Dedifferentiated amniotic fluid mesenchymal stem cell (primary cell): ENCODE results near the gene VHLL.

Experiments used
- DNase-seq: peaks from one replicate; pipeline ENCODE4 v3.0.0-alpha.2; 2016; ENCODE audit errors: extremely low spot score

Gene VHLL

DNA sequence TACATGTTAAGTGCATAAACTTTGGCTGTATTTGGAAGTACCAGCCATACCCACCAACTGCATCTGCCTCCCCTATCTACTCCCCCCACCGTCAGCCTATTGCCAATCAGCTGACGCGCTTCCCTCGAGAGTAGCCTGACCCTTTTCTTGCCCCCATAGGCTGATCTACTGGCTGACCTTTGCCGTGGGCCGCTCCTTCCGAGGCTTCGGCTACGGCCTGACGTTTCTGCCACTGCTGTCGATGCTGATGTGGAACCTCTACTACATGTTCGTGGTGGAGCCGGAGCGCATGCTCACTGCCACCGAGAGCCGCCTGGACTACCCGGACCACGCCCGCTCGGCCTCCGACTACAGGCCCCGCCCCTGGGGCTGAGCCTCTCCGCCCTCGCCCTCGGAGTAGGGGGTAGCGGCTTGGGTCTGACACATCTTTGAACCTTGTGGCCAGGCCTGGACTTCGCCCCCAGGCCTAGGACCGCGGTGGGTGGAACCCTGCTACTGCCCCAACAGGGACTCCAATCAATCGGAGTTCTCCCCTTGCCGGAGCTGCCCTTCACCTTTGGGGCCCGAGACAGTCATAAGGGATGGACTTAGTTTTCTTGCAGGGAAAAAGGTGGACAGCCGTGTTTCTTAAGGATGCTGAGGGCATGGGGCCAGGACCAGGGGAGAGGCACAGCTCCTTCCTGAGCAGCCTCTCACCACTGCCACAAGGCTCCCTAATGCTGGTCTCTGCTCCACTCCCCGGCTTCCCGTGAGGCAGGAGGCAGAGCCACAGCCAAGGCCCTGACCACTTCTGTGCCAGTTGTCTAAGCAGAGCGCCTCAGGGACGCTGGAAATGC, 7.7 kb downstream of the VHLL start:
- peak; percentile 83 for DNase-seq

DNA sequence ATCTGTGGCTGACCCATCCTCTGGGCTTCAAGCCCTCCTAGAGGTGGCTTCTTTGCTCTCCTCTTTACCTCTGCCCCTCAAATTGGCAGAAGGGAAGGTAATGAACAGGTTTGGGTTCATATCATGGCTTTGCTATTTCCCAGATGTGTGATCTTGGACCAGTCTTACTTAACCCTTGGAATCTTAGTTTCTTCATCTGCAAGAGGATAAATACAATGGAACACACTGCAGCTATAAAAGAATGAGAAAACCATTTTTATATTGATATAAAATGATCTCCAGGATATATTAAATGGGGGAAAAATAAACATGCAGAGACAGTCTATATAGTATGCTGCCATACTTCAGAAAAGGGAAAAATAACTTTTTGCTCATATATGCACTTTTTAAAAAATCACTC, 9.2 kb downstream of the VHLL start:
- DNase-seq, result no peak

DNA sequence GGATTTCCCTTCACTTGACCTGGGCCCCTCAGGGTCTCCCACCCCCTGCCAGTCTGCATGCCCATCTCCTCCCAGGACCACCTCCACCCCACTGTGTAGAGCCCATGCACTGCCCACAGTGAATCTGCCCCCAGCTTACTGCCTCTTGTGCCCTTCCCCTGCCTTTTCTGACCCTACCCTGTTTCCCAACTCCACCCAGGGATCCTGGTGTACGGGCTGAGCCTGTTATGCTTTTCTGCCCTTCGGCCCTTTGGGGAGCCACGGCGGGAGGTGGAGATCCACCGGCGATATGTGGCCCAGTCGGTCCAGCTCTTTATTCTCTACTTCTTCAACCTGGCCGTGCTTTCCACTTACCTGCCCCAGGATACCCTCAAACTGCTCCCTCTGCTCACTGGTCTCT, 13.0 kb downstream of the VHLL start:
- no peak for DNase-seq

DNA sequence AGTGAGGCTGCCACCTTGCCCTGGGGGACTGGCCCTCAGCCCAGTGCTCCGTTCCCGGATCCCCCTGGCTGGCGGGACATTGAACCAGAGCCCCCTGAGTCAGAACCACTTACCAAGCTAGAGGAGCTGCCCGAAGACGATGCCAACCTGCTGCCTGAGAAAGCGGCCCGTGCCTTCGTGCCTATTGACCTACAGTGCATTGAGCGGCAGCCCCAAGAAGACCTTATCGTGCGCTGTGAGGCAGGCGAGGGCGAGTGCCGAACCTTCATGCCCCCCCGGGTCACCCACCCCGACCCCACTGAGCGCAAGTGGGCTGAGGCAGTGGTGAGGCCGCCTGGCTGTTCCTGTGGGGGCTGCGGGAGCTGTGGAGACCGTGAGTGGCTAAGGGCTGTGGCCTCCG, 13.7 kb downstream of the VHLL start:
- DNase-seq, result no peak

DNA sequence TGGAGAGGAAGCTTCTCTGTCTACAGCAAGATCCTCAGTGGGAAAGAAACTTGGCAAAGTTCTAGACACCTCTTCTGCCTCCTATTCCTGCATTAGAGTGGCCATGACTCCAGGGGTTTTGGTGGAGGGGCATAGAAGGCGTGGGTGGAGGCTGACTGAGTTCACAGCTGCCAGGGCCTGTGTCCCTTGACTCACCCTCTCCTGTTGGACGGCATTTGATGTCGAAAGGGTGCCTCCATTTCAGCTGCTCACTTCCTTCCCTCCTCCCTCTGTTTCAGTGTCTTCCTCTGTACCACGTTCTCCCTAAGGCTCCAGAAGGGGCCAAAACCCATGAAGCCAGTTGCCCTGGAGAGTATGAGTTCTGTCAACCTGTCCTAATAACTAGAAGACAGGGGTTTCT, 14.3 kb downstream of the VHLL start:
- no peak for DNase-seq

DNA sequence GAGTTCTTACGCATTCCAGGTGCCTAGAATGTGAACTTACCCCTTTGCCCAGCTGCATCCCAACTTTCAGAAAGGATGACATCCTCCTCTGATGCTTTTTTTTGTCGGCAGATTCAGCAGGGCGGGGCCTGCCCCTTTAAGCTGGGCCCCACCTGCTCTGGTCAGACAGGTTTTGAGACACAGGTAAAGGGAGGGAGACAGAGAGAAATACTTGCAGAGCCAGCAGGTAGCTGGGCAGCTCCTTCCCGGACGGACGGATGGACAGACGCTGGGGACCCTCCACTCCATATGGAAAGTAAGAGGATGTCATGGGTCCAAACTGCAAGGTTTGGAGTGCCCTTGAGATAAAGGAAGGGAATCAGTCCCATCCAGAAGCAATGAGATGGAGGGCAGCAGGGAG, 15.0 kb downstream of the VHLL start, which contains the start of gene TMEM79:
TSS of gene TMEM79 (plus strand) at position 214 of the 400 bp plus-strand sequence. CDS start 902 bp downstream, outside the sequence.
- DNase-seq, result no peak

DNA sequence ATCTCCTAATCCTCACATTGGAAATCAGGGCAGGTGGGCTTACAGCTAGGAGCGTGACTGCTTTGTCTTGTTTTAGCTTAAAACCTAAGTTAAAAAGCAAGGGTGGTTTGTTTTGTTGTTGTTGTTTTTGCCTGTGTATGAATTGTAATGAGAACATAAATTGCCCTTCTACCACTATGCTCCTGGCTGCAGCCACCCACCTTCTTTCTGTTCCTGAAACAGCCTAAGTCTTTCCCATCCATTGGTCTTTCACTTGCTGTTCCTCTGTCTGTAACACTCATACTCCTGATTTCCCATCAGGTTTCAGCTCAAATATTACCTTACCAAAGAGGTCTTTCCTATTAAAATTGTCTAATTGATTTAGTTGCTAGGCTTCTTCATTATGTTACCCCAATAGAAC, 15.6 kb downstream of the VHLL start:
- DNase-seq, result no peak

DNA sequence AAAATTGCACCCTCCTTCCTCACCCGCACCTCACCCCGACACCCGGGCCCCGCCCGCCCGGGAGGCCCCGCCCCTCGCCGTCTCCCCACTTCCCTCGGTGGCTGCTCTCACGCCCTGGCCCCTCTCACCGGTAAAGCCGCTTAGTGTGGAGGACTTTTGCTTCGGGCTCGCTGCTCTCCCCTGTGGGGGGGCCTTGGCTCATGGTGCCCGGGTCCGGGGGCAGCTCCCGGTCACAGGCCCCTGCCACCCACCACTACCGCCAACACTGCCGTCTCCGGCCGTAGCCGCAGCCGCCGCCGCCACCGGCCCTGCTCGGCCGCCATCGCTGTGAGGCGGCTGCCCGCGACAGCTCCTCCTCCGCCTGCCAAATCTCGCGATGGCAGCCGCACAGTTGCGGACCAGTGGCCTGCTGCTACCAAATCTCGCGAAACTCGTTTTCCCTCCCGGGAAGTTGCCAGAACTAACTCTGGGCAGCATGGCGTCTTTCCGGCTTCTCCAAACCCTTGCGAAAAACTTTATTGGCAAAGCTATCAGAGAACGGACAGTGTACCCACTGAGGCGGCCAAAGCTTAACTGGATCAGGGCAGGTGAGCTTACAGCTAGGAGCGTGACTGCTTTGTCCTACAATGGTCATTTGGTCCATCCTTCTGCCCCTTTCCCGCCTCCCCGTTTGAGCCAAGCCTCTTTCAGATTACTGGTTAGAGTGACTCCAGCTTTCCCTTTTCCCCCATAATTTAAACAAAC, 16.5 kb downstream of the VHLL start, which contains the start of gene SMG5:
TSS of gene SMG5 (minus strand) at position 347 of the 744 bp plus-strand sequence. CDS start at position 202, 145 bp downstream.
- DNase-seq, result peak; percentile 99

DNA sequence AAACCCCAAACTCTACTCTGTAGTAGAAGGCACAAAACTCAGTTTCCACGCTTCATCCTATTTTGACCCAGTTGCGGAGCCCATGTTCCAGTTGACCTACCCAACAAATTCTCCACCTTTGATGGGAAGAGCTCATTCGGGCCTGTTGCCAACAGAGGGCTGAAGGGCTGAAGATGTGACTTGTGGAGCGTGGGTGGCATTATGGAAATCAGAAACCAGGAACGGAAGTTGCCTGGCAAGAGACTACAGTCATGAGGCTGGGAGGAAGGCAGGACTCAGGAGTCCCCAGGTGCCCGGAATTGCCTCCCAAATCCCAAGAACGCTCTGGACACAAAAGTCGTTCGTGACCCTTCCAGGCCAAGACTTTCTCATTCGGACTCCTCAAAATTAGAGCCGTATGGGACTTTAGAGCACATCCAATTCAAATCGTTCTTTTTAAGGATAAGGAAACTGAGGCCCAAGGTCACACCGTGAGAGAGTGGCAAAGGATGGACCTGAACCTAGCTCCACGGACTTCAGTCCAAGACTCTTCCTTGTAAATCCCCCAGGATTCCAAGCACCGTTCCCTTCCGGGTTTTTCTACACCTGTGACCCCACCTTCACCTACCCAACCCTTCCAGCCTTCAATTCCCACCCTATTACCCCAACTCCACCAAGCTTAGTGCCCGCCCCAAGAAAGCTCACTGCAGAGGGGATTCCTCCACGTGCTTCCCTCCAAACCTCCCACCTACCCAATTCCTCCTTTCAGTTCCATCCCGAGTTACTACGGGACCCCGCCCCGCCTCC, 17.2 kb downstream of the VHLL start:
- no peak for DNase-seq

DNA sequence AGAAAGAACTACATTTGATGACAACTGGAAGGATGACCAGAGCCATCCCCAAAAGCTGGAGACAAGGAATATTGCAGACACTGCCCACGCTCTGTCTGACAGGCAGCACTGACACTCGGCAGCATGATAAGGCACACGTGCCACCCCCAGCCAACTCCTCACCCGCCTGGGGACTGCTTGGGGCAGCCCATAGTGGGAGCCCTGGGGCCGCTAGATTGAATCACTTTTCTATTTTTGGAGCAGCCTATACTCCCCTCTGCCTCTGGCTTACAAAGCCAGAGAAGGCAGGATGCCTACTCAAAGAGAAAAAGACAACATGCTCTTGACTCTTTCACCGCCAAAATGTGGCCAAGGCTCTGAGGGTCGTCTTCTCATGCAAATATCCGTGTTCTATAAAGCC, 17.8 kb downstream of the VHLL start:
- DNase-seq, result peak; percentile 44

DNA sequence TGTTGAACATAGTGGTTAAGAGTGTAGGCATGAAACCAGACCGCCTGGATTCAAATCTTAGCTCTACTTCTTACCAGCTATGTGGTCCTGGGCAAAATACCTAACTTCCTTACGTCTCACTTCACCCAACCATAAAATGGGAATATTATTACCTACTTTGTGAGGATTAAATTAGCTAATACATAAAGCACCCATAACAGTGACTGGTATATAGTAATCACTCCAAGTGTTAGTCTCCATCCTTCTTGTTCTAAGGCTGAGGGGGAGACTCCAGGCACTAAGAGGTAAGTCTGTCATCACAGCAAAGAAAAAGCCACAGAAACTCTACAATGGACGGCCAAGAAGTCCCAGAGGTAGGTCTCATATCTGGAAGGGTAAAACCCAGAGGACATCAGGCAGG, 19.3 kb downstream of the VHLL start:
- DNase-seq, result no peak

DNA sequence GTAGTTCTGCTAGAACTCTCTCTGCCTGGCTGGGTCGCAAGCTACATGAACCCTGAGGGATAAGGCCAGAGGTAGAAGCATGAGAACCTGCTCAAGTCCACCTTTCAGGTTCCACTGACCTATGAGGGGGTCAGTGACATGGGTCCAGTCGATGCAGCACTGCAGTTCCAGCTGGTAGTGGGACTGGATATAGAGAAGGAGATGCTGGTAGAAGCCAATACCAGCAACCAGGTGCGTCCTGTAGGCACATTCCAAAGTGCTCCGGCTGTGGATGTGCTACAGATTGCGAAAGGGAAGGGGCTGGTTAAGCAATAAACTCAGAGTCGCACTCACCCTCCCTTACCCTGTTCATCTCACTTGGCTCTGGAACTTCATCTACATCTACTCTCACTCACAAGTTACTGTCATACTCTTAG, 22.1 kb downstream of the VHLL start:
- DNase-seq, result no peak

DNA sequence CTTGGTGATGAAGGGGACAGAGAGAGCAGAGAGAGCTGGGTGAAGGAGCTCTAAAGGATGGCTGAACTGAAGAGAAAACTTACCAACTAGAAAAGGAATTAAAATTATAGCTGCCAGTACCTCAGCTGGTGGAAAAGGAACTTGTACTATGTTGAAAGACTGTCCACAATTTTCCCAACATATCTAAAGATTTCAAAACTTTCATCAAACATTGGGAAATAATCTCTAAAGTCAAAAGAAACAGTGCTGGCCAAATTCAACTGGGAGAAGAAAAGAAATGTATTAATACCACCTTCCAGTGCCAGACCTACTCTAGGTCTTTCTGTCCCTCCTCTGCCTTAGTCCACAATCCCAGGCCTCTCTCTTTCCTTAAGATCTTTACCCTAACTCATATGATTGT, 22.6 kb downstream of the VHLL start:
- no peak for DNase-seq

DNA sequence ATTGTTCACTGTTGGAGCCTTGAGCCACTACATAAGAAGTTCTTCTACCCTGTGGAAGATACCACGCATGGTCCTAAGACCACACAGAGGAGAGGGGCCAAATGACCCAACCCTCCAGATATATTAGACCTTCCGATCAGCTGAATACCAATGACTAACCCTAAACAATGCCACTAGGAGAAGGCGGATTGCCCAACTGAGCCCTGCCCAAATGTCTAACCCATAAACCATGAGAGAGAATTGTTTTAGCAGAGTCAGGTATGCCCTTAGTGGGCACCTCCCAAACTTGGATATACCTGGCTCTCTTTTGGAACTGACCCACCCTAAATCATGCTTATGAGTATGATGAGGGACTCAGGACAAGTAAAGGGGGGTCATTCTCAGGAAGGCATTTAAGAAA, 28.8 kb downstream of the VHLL start:
- DNase-seq, result no peak

DNA sequence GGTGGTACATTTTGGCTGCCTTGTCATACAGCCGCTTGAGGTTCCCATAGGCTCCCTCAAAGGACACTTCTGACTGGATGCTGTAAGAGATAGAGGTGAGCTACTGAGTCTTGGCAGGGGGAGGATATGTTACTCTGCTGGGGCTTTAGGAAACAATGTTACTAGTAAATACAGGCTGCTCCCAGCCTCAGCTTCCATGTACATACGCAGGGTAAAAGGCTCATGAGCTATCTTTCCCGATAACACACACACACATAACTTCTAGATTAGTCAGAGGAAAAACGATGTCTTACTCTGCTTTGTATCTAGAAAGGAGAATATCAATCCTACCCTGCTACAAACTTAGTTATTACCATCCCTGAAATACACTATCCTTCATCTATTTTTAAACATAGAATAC, 30.8 kb downstream of the VHLL start:
- DNase-seq, result no peak

DNA sequence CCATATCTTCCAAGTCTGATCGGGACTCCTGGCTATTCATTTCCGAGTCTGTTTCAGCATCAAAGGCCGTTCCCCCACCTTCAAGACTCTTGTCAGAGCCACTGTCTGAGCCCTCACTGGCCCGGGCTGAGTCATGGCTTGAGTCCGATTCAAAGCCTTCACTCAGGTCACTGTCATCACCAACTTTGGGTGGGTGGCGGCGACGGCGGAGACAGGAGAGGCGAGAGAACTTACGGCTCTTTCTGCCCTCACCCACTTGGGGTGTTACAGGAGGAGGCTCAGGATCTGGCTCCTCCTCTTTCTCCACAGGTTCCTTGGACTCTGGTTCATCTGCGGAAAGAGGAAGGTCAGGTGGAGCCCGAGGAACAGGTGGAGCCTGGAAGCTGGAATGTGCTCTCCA, 33.1 kb downstream of the VHLL start:
- DNase-seq, result no peak

DNA sequence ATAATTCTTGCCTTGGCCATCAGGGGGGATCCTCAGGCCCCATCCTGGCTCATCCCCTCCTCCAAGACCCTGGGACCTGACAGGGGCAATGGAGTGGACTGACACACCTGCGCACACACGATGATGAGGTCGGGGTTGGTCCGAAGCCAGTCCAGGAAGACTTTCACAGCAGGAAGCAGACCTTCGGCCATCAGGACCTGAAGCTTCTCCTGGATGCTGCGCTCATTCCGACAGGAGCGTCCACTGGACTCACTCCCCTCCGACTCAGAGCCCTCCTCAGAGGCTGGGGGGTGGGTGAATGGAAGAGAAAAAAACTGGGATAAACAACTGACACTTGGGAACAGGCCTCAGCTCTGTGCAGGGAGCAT, 35.8 kb downstream of the VHLL start:
- no peak for DNase-seq

DNA sequence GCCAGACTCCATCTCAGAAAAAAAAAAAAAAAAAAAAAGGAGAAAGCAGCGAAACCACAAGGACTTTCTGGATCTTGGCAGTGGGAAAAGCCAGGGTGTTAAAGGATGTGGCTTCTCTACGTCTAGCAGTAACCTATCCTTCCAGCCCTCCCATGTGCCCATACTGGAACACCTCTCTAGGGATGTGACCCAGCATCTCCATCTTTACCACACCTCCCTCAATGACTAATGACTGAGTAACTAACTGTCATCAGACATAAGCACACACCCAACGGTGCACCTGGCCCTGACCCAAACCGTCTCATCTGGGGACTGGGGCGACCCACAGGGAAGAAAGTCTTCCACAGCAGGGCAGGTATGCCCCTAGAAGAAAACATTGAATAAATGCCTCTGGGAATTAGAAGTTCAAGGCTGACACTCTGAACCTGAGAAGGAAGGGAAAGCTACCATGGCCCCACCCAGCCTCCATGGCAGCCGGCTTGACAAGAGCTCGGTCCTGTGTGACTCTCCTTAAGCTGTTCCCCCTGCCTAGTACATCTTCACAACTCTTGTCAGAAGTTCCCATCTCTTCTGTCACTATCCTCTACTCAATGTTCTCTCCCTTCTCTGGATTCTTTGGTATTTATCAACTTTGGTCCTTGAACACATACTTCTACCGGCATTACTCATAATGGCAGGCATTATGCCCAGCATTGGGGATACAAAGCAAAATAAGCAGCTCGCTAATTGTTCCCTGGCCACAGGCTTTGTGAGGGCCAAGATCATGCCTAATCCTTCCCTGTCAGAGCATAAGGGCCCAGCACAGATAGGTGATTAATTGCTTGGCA, 36.4 kb downstream of the VHLL start:
- peak; percentile 42 for DNase-seq

DNA sequence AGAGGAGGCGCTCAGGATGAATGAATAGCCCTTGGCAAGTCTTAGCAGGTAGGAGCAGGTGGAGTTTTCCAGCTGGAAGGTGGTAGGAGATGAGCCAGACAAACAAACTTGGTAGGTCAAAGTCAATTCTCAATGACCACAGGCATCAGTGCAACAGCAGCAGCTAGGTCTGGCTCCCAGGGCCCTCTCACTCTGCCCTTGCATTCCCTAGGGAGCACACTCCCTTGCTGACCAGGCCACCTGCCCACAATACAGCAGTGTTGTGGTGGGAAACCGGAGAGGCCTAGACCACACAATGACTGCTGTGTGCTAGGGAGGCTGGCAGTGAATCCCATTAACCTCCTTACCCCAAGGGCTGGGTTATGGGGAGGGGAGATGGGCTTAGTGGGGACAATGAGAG, 38.2 kb downstream of the VHLL start:
- DNase-seq, result no peak

DNA sequence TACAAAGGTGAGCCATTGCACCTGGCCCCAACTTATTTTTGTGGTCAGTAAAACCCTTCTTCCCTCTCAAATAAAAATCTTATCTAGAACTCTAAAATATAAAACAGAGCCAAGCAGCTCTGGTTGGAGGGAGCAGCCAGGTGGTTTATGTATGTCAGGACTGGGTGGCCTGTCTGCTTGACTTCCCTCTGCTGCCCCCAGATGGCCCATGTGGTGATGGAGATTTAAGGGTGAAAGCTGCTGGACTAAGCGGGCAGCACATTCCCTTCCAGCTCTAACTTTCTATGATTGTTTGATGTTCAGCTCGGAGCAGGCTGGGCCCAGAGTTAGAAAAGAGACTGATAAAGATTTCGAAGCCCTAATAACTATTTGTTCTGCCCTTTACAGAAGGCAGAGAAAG, 39.3 kb downstream of the VHLL start:
- DNase-seq, result no peak

DNA sequence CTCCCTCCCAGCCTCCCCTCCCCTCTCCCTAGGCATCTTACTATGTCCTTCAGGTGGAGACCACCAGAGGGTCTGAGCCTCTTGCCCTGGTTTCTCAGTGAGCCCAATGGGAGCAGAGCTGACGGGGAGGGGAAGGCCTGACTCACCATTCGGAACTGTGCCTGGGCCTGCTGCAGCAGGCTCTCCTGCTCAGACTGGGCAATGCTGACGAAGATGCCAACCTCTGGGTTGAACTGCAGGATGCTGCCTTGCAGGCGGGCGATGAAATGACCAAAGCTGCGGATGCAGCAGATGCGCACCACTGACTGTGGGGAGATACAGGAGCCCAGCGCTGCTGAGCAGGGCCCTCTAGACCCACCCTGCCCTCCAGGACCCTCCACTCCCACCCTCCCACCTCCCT, 40.2 kb downstream of the VHLL start:
- DNase-seq, result no peak
